HG02870 (cell line): Measurements from ENCODE around the gene MAN1A1.

ENCODE experiments used
- ATAC-seq: cut with Tn5 transposase; IDR thresholded peaks from one replicate; pipeline ENCODE4 v1.9.1; 2021; ENCODE audit warnings: mild to moderate bottlenecking, moderate library complexity; ENCODE audit not compliant: unreplicated experiment

The MAN1A1 gene

DNA sequence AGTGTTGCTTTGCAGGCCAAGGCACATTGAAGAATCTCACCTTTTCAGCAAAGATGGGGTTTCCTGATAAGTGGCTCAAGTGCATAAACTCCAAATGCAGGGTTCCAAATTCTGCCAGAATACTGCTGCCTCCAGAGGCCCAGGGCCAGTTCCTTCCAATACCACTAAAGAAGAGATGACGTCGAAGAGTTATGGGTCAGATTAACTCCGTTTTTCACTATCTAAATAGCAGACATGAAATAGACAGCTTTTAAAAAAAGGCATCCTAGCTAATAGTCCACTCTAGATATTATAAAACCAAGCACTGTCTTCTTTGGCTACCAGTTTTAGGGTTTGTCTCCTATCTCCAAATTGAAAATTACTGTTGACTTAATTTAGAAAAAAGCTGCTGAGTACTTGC is 144.8 kb downstream of the MAN1A1 start:
- ATAC-seq, result no peak

DNA sequence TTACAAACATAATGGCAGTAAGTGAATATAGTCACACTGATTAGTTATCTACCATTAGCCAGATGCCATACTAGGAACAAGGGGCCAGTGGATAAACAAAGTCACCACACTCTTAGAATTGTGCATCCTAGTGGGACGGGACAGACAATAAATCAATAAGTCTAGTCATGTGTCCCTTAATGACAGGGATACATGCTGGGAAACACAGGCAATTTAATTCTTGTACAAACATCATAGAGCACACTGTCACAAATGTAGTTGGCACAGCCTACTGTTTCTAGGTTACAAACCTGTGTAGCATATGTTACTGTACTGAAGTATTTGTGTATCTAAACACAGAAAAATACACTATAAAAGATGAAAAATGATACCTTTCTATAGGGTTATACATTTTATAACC is 148.1 kb downstream of the MAN1A1 start:
- ATAC-seq, result no peak

DNA sequence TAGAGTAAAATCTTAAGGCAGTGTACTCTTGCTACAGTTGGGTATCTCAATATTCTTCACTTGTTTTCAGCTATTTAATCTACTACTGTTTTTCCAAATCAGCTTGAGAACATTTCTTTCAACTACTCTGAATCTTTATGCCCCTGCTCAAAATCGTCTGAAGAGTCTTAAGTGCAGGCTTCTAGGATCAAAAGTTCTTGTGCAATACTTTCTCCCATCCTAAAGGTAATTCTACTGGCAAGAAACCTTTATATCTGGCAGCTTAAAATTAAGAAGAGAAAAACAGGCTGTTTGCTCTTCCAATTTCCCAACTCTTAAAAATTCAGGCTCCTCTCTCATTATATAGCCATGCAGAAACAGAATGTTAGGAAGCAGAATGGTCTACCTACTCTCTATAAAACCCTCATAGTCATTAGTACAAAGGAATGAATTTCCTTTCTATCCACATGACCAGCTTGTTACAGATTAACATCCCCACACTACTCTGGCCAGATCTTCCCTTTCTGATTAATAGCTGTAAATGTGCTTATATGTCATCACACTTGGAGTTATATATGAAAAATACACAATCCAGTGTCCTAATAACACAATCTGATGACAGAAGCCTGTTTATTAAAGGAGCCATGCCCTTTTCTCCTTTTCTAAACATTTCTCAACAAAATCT is 148.9 kb downstream of the MAN1A1 start:
- no peak for ATAC-seq

DNA sequence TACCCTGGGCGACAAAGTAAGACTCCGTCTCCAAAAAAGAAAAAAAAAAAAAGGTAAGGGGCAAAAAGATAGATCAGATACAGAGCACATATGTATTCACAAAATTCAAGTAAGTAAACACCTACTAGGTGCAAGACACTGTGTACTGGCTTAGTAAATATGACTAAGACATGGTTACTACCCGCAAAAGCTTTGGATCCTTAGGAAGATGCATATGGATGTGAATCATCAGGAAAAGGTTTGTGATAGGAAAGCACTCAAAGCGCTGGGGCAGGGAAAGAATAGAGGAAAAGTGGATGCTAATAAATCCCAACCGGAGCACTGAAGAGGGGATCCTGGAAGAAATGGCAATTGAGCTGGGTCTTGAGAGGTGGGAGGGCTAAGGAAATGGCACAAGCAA is 152.3 kb downstream of the MAN1A1 start:
- ATAC-seq, result no peak

DNA sequence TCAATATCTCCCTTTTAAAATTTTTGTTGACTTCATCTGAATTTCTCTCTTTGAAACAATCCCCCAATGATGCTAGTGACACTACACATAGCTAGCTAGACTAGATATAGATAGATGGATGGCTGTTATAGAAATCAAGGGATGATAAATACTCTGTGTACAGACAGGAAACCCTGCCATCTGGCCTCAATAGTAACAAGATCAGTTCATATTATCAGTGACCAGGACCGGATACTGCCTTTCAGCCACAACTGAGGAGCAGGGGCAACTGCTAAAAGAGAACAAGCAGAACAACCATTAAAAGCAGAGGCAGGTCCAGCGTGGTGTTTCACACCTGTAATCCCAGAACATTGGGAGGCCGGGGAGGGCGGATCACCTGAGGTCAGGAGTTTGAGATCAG is 152.8 kb downstream of the MAN1A1 start:
- ATAC-seq, result no peak

DNA sequence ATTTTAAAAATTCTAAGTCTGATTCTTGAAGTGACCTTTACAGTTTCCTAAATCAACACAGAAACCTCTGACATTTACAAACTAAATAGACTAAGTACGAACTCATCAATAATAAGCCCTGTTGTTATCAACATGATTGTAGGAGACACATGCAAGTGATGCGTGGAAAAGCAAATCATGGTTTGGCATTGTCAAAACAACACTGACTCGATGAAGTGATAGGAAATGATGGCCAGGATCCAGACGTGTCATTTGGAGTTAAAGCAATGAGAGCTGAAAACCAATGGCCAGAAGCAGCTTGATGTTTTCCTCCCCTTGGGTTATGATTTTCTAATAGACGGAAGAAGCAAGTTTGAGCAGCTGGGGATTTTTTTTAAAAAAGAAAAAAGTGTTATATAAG is 153.7 kb downstream of the MAN1A1 start:
- ATAC-seq, result no peak

DNA sequence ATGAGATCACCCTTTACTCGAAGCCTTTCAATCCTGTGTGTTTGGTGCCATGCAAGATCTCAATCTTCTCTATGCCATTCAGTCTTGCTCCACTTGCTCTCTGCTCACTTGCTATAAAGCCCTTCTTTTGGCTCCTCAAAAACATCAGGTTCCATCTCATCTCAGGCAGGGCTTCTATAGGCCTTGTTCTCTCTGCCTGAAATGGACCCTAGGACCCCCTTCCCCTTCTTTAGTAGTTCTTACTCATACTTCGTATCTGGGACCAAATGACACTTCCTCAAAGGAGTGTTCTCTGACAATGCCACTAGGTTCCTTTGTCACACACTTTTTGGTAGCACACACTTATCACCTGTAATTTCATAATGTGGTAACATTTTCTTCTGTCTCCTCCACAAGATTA is 154.4 kb downstream of the MAN1A1 start:
- ATAC-seq, result no peak

DNA sequence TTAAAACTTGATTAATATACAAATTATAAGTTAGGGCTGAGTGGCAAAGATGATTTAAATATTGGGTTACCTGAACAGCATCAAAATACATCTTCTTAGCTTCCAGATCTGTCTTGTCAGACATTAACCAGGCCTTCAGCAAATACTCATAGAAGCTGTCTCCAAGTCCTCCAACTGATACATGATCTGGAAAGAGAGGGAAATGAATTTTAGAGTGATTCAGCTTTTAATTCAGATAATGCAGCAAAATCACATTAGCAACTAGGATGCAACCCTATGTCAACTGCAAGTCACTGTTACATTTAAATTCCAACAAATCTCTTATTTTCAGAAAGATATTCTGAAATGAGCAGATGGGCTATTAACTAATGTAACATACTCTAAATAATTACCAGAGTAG is 155.9 kb downstream of the MAN1A1 start:
- ATAC-seq, result no peak

DNA sequence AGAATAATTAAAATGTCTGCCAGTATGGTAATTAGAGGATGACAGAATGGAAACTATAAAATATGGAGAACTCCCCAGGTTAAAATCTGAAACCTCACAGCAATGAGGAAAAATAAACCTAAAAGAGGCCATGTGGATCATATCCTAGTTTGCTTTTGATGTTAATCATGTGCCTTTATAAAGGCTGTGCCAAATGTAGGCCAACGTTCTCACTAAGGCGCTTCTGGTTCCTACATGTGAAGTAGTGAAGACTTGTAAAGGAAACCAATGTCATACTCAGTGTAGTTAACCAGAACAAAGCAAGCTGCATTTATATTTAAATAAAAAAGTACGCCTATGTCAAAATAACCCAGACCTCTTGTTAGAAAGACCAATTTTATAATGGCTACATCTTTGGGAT is 157.4 kb downstream of the MAN1A1 start:
- ATAC-seq, result no peak

DNA sequence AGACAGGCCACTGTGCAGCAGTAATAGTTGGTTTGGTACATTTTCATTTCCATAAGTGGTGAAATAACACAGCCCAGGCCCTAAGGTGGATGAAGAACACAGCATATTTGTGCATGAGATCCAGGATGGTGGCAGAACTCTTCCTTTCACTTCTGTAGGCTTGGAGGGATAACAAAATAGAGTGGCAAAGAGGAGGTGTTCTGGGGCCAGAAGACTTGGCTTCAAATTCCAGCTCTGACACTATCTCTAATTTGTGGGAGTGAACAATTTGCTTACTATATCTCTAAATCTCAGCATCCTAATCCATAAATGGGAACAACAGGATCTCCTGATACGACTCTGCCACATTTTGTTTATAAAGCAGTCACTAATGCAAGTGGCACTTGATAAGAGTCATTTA is 159.4 kb downstream of the MAN1A1 start:
- ATAC-seq, result no peak

DNA sequence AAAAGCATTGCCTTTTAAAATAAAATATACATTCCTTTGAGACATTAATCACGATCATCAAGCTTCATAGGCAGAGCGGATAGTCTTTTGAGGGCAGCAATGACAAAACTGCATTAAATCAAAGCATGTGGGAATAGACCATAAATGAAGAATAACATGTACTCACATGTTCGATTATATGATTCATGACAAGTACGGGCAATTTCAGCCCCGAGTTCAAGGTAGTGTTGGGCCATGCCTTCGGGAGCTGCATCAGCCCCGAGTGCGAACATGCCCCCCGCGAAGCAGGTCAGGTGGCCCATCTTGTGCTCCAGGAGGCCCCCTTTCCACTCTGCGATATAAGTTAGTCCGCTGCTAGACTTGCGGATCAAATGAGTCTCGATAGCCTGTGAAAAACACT is 160.1 kb downstream of the MAN1A1 start:
- no peak for ATAC-seq

DNA sequence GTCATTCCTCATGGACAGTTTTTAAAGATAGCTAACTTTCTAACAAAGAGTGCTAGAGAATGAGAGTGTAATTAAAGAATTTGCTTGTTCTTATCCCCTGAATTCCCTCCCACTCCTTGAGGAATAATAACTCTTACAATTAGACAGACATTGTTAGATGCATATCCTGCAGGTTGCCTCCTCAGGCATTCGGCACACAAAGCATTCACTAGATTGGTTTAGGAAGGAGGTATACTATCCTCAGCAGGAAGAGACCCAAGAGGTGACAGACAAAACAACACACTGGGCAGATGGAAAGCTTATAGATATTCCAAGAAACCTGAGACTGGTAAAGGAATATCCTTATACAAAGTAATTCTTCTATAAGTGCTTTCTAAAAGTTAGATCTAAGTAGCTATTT is 162.0 kb downstream of the MAN1A1 start:
- no peak for ATAC-seq

DNA sequence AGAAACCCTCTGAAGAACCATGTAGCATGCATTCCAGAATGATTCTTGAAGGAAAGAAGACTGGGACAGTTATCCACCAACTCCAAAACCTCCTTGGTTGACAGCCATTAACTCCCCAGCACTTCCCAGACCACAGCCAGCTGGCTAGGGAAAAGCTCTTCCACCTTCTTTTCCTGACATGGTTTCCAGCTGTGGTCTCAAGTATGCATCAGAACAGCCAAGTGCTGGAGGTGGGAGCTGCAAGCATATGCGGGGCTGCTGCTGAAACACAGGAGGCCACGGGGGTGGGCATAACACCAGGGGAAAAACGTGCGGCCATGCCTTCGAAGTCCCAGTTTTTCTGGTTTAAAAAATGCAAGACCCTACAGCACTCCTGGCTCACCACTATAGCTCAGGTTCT is 163.1 kb downstream of the MAN1A1 start:
- ATAC-seq, result no peak

DNA sequence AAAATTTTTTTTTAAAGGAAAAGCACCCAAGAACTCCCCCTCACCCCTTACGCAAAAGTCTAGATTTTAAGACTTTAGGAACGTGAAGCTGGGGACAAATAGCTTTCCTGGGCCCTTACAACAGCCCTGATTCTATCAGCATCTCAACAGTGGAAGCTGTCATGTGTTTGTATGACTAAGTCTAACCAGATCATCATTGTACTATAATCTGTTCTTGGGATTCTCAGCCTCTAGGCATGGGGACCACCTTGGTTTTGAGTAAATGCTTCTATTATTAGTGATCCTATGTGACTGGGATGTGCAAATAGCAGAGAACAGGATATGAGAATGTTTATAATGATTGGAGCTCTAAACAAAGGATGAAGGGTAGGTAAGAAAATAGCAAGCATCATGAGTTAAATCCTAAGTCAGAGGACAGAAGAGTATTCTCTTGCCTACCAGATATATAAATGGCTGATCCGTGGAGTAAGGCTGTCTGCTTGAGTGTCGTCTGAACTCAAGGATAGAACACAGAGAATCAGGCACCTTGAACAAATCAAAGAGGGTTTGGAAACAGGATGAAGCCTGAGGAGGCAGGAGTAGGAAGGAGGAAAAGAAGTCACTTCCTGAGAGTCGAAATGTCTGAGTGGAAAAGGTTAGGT is 165.4 kb downstream of the MAN1A1 start:
- no peak for ATAC-seq

DNA sequence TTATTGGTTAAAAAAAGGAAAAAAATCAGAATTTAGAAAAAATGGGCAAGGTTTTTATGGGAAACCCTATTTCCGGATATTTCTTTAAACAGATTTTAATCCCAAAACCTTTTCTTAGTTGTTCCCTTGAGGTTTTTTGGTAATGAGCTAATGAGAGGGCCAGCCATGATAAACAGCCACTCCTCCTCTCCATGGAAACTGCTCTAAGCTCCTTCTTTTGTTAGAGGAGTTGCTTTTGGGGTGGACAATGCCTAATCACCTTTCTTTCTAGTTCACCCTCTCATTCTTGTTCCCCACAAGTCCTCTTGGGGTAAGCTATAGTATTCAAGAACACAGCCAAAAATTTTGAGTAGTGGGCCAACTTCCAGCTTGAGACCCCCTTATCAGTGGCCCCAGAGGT is 166.1 kb downstream of the MAN1A1 start:
- ATAC-seq, result no peak

DNA sequence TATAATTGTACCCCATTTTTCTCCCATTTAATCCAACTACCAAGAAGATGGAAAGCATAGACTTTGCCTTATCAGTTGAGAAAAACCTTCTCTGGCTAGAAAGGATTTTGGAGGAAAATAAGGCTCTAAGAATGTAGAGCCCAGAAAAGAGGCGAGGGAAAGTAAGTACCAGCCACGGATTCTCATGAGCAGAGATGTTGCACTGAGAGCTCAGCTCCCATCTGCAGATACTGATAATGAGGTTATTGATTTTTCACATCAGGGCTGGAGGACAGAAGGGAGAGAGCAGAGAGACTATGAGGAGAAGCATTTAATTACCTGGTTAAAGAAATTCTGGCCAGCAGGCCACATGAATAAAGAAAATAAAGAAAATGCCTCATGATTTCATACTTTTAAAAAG is 166.7 kb downstream of the MAN1A1 start:
- no peak for ATAC-seq

DNA sequence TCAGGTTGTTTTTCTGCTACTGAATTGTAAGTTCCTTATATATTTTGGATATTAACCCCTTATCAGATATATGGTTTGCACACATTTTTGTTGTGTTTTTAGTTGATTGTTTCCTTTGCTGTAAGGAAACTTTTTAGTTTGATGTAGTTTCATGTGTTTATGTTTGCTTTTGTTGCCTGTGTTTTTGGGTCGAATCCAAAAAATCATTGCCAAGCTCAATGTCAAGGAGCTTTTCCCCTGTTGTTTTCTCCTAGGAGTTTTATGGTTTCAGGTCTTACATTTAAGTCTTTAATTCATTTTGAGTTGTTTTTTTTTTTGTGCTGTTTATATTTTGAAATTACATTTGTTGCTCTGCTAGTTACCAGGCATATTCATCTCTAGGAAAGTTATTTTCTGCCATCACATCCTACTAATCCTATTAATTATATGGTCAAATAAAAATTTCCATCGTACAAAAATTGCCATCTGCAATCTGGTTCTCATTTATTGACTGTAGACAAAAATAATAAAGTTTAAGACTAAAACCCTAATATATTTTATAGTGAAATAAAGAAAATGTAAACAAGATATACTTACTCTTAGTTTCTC is 167.3 kb downstream of the MAN1A1 start:
- ATAC-seq, result no peak

DNA sequence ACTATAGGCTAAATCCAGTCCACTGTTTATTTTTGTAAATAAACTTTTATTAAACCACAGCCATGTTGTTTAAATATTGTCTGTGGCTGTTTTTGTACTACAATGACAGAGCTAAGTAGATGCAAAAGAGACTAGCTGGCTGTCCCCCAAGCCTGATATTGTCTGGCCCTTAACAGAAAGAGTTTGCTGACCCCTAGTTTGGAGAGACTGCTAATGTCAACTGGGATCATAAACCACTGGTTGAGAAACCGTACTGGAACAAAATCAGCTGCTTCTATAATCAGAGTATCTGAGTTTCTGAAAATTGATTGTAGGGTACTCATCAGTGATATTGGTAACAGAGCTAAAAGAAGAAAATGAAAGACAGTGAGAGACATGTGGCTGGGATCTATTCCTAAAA is 168.5 kb downstream of the MAN1A1 start:
- ATAC-seq, result no peak

DNA sequence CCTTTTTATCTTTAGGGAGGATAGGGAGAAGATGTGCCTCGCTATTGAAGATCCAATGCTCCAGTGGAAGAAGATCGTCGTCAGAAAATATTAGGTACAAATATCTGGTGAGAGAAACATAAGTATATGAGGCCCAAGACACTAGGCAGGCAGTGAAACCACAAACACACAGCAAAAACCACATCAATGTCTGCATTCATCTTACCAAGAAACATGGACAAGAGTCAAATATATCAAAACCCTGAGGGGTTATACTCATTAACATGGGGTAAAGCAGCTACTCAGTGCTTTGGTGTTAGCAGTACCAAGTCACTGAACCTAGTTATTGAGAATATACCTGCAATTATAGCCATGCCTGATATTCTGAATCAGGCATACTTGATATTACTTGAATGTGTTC is 169.7 kb downstream of the MAN1A1 start:
- ATAC-seq, result no peak

DNA sequence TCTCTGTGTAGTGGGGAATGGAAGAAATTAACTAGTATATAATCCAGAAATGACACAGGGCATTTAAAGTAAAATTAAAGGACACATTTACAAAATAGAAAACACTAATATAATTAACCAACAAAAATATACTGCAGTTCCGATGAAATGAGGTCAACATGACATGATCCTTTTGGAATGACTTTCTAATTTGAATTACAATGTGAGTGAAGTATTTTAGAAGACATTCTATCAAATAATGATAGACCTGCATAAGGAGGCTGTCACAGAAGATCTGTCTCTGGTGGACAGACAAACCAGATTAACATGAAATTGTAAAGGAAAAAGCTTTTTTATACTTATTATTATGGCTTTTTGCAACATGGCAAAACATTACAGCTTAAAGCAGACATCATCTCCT is 170.5 kb downstream of the MAN1A1 start:
- no peak for ATAC-seq

DNA sequence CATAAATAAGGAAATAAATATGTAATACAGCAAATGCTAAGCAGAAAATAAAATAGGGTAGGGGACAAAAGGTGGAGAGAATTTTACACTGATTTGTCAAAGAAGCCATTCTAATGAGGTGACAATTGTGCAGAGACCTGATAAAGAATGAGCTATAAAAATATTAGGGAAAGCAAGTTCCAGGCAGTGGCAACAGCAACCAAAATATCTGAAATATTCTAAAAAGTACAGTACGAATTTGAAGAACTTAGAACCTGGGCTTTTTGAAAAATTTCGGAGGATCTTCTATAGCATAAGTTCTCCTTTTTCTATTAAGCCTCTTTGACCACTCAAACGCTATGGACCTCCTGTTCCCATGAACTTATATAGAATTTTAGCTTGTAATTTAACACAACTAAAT is 173.1 kb downstream of the MAN1A1 start:
- no peak for ATAC-seq

DNA sequence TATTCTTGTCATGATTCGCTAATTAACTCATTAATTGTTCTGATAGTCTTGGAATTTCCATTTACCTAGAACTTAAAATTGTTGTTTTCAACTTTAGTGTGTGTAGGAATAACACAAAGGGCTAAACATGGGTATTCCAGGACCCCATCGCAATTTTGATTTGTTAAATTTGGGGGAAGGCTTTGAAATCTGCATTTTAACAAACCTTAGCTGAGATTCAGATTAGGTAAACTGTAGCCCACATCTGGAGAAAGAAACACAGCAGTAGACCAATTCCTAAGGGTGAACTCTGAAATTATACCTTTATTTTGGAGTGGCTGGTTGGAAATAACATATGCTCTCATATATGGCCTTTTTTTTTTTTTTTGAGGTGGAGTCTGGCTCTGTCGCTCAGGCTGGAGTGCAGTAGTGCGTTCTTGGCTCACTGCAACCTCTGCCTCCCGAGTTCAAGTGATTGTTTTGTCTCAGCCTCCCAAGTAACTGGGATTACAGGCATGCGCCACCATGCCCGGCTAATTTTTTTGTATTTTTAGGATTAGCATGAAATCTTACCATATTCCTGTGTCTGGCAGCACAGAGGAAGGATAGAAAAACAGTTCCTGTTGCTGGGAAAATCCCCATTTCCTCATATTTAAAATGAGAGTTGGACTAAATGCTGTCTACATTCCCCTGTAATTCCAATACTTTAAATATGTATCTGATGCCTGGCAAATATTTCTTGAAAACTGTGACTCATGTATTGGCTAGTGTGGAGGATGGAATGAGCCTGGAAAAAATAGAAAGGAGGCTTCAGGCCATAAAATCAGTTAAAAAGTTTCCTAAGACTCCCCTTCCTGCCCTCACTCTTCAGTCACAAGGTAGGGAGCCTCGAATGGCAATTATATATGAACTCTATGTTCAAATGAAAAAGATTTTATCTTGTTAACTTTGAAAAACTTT is 174.4 kb downstream of the MAN1A1 start:
- ATAC-seq, result no peak
